ENCODE measurements around the gene FILIP1L.

The FILIP1L gene

DNA sequence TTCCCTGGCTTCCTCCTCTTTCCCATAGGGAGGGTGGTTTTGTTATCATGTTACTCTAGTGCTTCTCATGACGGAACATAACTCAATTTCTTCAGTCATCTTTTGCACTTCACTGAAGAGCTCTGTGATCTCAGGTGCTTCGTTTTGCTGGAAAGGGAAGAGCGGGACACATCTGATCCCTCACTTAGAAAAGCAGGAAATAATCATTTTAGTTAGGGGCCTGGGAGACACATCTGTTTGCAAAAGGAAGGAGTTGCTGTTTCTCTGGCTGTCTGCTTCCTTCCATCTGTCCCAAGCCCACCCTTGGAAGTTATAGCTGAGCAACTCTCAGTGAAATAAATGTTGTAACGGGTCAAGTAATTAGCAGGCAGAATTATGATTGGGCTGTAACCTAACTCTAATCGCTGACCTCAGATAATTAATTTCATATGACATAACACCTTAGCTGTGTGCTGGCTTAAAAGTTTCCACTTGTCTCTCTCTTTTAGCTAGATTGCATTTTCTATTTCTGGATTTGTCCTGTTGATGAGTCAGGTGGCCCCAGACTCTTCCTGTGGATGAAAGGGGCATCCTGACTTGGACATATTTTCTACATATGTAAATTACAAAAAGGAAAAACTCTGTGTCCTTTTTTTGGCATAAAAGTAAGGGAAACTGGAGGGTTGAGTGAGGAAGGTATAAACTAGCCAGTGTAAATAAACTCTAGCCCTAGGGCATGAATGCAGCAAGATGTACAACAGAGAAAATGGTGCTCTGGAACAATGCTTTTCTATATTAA lies 11.0 kb upstream of the FILIP1L start:
- TF ChIP-seq, protein P1, sequence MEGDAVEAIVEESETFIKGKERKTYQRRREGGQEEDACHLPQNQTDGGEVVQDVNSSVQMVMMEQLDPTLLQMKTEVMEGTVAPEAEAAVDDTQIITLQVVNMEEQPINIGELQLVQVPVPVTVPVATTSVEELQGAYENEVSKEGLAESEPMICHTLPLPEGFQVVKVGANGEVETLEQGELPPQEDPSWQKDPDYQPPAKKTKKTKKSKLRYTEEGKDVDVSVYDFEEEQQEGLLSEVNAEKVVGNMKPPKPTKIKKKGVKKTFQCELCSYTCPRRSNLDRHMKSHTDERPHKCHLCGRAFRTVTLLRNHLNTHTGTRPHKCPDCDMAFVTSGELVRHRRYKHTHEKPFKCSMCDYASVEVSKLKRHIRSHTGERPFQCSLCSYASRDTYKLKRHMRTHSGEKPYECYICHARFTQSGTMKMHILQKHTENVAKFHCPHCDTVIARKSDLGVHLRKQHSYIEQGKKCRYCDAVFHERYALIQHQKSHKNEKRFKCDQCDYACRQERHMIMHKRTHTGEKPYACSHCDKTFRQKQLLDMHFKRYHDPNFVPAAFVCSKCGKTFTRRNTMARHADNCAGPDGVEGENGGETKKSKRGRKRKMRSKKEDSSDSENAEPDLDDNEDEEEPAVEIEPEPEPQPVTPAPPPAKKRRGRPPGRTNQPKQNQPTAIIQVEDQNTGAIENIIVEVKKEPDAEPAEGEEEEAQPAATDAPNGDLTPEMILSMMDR (conservative IDR thresholded peaks at IDR 0.05) = no peak
- peak overlapping the region; percentile 29; the same call in 1 of the 2 replicates for H3K27ac ChIP-seq

DNA sequence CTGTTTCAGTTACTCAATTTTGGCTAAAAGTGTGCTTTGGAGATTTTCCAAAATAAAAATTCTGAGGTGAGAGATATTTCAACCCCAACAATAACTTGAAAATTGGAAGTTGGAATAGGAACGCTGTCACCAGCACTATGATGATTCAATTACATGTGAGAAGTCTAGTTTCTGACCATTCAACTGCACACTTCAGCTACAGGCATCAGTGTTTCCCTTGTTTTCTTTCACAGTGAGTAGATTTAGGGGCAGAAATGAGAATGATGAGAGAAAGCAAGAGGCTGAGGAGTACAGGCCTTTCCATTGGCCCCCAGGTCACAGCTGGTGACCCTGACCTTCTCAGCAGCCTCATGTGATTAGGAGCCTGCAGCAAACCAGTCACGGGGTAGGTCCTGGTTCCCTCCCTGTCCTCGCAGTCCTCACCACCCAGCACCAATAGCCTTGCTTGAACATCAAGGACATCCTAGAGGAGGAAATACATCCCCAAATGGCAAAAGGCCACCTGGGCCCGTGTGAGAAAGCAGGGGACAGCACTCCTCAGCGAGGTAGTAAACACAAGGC lies 10.0 kb upstream of the FILIP1L start:
- no peak overlapping the region for H3K27ac ChIP-seq
- TF ChIP-seq, protein P1 (conservative IDR thresholded peaks at IDR 0.05) = no peak

DNA sequence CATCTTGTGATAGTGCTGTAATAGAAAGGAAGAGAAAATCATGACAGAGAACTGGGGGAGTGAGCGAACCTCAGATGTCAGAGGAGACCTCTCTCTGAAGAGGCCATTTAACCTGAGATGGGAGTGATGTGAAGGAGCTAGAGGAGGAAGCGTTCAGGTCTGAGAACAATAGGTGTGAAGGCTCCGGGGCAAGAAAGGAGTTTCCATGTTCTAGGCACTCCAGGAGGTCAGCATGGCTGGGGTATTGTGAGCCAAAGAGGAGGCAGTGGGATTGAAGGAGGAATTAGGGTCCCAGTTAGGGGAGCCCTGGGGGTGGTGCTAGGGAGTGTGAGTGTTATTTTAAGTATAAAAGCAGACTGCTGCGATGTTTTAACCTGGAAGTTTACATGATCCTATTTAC lies 8.8 kb upstream of the FILIP1L start:
- H3K27ac ChIP-seq = no peak overlapping the region
- TF ChIP-seq, protein P1 (conservative IDR thresholded peaks at IDR 0.05) = no peak

DNA sequence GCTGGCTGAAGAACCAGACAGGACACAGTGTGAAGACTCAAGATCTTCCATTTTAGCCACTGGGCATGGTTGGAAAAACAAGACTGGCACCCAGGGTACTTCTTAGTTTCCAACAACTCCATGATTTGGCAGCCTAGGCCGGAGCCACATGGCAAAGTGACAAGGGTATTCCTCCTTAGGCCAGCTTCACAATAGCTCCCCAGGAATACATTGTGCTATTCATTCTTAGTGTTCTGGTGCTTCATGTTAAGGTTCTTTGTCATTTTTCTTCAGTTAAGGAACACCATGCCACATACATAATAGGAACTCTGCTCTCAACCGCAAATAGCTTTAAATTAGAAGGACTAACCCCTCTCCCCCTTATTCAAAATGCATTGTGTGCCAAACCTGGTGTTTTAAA lies 8.0 kb upstream of the FILIP1L start:
- TF ChIP-seq, protein P1 (conservative IDR thresholded peaks at IDR 0.05) = no peak
- H3K27ac ChIP-seq = no peak overlapping the region

DNA sequence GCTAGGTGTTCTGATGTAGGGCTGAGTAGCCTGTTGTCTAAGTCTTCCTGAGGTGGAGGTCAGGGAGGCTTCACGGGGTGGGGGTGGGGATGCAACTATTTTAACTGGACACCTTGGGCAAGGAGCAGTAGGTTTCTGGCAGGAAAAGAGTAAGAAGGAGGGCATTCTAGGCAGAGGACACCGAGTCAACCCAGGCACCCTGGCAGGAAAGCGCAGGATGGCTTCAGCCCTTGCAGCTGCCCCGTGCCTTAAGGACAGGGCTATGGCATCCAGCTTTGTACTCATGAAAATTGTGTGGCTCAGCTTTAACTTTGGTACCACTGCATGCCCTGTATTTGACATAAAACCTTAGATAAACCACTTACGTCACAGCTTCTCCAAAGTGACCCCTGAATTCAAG lies 6.4 kb upstream of the FILIP1L start:
- TF ChIP-seq, protein P1 (conservative IDR thresholded peaks at IDR 0.05) = no peak
- no peak overlapping the region for H3K27ac ChIP-seq

DNA sequence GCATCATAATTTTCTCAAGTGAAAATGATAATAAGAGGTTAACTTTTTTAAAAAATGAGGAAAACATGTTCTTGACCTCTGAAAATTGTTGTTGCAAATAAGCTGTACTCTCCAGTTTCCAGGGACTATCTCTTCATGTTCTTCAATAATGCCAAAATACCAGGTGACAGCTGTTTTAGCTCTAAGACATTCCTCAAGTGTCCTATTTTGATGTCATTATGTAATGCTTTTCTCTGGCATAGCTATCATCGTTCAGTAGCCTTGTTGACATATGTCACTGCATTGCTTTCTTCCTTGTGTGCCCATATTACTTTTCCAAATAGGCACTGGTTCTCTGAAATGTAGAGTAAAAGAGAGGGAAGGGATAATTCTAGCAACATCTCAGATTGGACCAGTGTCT lies 5.7 kb upstream of the FILIP1L start:
- H3K27ac ChIP-seq = no peak overlapping the region

DNA sequence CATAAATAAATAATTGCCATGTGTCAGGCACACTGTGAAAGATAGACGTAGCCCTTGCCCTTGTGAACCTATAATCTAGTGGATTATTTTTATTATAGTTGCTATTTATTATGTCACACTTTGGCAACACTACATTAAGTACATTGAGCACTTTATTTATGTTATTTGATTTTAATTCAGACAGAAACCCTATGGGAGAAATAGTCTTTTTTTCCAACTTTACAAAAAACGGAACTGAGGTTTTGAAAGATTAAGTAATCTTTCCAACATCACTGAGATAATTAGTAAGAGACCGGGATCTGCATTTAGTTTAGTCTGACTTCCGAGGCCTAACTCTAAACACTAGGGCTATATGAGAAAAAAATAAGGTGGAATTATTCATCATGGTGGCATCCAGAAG lies 2.8 kb upstream of the FILIP1L start:
- TF ChIP-seq, protein P1 (conservative IDR thresholded peaks at IDR 0.05) = no peak
- no peak overlapping the region for H3K27ac ChIP-seq

More for the DNA sequence above, 5.7 kb upstream of the FILIP1L start:
- TF ChIP-seq, protein P1 (conservative IDR thresholded peaks at IDR 0.05) = no peak

Data from VCaP (cell line).